Measurements from ENCODE around the gene USP17L17.
"Not testable (repeated sequence)": the region's sequence is repeated elsewhere in the genome, so short reads cannot be mapped to it uniquely, and the experiment has no call there.

Gene USP17L17

GRCh38 chr4:9243579-9243978, at the start of gene USP17L17:
Gene USP17L17, plus strand, starts transcription at chr4:9243879. Its CDS starts 0 bp downstream, at chr4:9243879.
- DNase-seq, result not testable (repeated sequence)

- not testable (repeated sequence) for DNase-seq
Measured at GRCh38 chr4:9210357-9210756, 33.3 kb upstream of the USP17L17 start, which contains the start of gene USP17L10. Gene USP17L10, plus strand, starts transcription at chr4:9210657. Its CDS starts 0 bp downstream, at chr4:9210657.

- not testable (repeated sequence) for DNase-seq
Measured at GRCh38 chr4:9214701-9215100, 29.0 kb upstream of the USP17L17 start.

DNA sequence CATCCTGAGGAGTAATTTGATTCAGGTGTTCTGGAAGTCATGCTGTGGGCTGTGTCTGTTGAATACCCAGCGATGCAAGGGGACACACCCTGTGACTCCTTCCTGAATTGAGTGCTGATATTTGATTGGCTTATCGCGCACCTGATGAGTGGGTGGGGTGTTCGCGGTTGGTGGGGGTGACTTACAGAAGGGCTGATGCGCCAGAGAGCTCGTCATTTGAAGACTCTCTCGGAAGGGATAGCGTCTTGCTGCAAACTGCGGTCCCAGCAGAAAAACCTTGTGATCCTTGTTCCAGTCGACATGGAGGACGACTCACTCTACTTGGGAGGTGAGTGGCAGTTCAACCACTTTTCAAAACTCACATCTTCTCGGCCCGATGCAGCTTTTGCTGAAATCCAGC, 28.6 kb upstream of the USP17L17 start, which contains the start of gene USP17L11:
TSS of gene USP17L11 (plus strand) at position 301 of the 400 bp plus-strand sequence. CDS start at position 301, 0 bp downstream.
- DNase-seq, result not testable (repeated sequence)

GRCh38 chr4:9219852-9220251, 23.8 kb upstream of the USP17L17 start, which contains the start of gene USP17L12:
Gene USP17L12, plus strand, starts transcription at chr4:9220152. Its CDS starts 0 bp downstream, at chr4:9220152.
- DNase-seq, result not testable (repeated sequence)

- not testable (repeated sequence) for DNase-seq
Measured at GRCh38 chr4:9224596-9224995, 19.1 kb upstream of the USP17L17 start, which contains the start of gene USP17L13. Gene USP17L13, plus strand, starts transcription at chr4:9224896. Its CDS starts 0 bp downstream, at chr4:9224896.

- not testable (repeated sequence) for DNase-seq
Measured at GRCh38 chr4:9230249-9230648, 13.4 kb upstream of the USP17L17 start.

DNA sequence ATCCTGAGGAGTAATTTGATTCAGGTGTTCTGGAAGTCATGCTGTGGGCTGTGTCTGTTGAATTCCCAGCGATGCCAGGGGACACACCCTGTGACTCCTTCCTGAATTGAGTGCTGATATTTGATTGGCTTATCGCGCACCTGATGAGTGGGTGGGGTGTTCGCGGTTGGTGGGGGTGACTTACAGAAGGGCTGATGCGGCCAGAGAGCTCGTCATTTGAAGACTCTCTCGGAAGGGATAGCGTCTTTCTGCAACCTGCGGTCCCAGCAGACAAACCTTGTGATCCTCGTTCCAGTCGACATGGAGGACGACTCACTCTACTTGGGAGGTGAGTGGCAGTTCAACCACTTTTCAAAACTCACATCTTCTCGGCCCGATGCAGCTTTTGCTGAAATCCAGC, 9.6 kb upstream of the USP17L17 start, which contains the start of gene USP17L15:
TSS of gene USP17L15 (plus strand) at position 301 of the 400 bp plus-strand sequence. CDS start at position 301, 0 bp downstream.
- DNase-seq, result not testable (repeated sequence)

- DNase-seq, result not testable (repeated sequence)
Measured at GRCh38 chr4:9238461-9238860, 5.2 kb upstream of the USP17L17 start.

DNA sequence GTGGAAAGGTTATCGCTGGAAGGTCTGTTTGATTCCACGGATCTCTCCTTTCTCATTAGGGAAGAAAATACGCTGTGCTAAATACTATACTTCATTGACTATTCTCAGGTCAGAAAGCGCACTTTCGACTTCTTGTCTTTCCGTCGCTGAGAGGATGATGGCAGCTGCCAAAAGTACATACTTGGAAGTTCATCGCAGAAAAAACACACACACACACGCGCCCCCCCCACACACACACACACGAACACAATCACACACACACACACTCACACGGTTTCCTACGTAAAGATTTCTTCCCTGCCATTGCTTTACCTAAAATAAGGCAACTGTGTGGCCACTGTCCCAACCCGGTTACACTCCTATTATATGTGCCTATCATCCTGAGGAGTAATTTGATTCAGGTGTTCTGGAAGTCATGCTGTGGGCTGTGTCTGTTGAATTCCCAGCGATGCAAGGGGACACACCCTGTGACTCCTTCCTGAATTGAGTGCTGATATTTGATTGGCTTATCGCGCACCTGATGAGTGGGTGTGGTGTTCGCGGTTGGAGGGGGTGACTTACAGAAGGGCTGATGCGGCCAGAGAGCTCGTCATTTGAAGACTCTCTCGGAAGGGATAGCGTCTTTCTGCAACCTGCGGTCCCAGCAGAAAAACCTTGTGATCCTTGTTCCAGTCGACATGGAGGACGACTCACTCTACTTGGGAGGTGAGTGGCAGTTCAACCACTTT, 4.4 kb downstream of the USP17L17 start, which contains the start of gene USP17L18:
TSS of gene USP17L18 (plus strand) at position 678 of the 728 bp plus-strand sequence. CDS start at position 678, 0 bp downstream.
- not testable (repeated sequence) for DNase-seq

GRCh38 chr4:9253078-9253477, 9.4 kb downstream of the USP17L17 start, which contains the start of gene USP17L19:
Gene USP17L19, plus strand, starts transcription at chr4:9253378. Its CDS starts 0 bp downstream, at chr4:9253378.
- DNase-seq, result not testable (repeated sequence)

- DNase-seq, result not testable (repeated sequence)
Measured at GRCh38 chr4:9257824-9258223, 14.1 kb downstream of the USP17L17 start, which contains the start of gene USP17L20. Gene USP17L20, plus strand, starts transcription at chr4:9258124. Its CDS starts 0 bp downstream, at chr4:9258124.

DNA sequence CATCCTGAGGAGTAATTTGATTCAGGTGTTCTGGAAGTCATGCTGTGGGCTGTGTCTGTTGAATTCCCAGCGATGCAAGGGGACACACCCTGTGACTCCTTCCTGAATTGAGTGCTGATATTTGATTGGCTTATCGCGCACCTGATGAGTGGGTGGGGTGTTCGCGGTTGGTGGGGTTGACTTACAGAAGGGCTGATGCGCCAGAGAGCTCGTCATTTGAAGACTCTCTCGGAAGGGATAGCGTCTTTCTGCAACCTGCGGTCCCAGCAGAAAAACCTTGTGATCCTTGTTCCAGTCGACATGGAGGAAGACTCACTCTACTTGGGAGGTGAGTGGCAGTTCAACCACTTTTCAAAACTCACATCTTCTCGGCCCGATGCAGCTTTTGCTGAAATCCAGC, 18.9 kb downstream of the USP17L17 start, which contains the start of gene USP17L21:
TSS of gene USP17L21 (plus strand) at position 301 of the 400 bp plus-strand sequence. CDS start at position 301, 0 bp downstream.
- DNase-seq, result not testable (repeated sequence)

DNA sequence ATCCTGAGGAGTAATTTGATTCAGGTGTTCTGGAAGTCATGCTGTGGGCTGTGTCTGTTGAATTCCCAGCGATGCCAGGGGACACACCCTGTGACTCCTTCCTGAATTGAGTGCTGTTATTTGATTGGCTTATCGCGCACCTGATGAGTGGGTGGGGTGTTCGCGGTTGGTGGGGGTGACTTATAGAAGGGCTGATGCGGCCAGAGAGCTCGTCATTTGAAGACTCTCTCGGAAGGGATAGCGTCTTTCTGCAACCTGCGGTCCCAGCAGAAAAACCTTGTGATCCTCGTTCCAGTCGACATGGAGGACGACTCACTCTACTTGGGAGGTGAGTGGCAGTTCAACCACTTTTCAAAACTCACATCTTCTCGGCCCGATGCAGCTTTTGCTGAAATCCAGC, 23.6 kb downstream of the USP17L17 start, which contains the start of gene USP17L22:
TSS of gene USP17L22 (plus strand) at position 301 of the 400 bp plus-strand sequence. CDS start at position 301, 0 bp downstream.
- not testable (repeated sequence) for DNase-seq

- DNase-seq, result not testable (repeated sequence)
Measured at GRCh38 chr4:9271719-9272118, 28.0 kb downstream of the USP17L17 start.
